Dermis microvascular lymphatic vessel endothelial cell (primary cell): Measurements from ENCODE around the gene SLC22A5. TPM values are rescaled to one million over a fixed set of nuclear protein-coding genes. Genes with fewer than 3 reads are reported as not detected.

Source experiments
- total RNA-seq: library from RNA; depleted of rRNA; stranded (reverse); fragments of >200 nt; gene quantifications from 2 replicates; pipeline ENCODE4 v1.2.1, GENCODE V29; 2014

Gene SLC22A5
- total RNA-seq, 1 donor from 2014 or later, result 3.7 TPM

Other genes starting within 250 kb of the SLC22A5 start
- 29.8 and 37.0 TPM in 2 replicates for gene P4HA2, start 141.9 kb upstream of the SLC22A5 start, total RNA-seq
- gene PDLIM4, start 112.0 kb upstream of the SLC22A5 start, total RNA-seq, result 20.7 and 26.7 TPM in 2 replicates
- gene SLC22A4, start 75.3 kb upstream of the SLC22A5 start, total RNA-seq, result 3.7 and 5.7 TPM in 2 replicates
- 11.2 and 23.4 TPM in 2 replicates for gene IRF1, start 121.1 kb downstream of the SLC22A5 start, total RNA-seq
- not detected in 2 replicates for gene IL5, start 173.8 kb downstream of the SLC22A5 start, total RNA-seq
- gene RAD50, start 187.3 kb downstream of the SLC22A5 start, total RNA-seq, result 6.9 and 7.5 TPM in 2 replicates